ENCODE results near the gene FEN1.

Gene FEN1

DNA sequence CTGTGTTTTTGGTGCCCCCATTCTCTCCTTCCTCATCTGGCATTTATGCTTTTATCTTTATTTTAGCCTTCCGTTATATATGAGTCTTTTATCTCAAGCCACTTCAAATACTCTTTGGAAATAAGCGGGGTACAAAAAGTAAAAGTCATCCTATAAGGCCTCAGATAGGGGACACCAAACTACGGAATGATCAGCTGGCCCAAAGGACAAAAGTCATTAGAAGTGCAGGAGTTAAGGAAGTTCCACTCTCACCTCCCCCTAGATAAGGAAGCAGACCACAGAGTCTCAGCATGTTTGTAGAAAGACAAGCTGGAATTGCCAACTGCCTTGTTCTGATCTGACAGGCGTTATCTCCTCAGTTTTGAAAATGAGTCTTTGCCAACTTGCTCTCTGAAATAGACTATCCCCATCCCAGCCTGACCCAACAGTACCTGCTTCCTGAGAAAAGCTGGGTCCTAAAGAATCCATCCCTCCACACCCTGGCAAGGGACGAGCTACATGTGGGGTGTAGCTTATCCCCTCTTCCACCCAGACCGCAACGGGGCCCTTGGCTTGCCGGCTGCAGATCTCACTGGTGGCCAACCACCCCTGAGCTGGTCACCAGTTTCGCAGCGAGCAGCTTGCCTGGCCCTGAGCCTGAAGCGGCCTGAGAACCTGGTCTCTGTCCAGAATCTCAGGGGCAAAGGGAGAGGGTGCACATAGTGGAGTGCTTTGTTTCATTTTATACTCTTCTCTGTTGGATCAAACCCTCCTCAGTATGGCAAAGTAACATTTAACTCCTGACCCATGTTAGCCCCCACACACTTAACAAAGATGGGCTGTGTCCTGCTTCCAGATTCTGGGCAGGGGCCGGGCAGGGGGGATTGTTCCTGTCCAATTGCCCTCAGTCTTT, 49.2 kb downstream of the FEN1 start:
- TF ChIP-seq CEBPB (IDR thresholded peaks at IDR 0.05): no peak
- no peak for TF ChIP-seq YY1 (IDR thresholded peaks at IDR 0.05; ENCODE audit: low read depth)
- TF ChIP-seq, protein P1, sequence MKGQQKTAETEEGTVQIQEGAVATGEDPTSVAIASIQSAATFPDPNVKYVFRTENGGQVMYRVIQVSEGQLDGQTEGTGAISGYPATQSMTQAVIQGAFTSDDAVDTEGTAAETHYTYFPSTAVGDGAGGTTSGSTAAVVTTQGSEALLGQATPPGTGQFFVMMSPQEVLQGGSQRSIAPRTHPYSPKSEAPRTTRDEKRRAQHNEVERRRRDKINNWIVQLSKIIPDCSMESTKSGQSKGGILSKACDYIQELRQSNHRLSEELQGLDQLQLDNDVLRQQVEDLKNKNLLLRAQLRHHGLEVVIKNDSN (IDR thresholded peaks at IDR 0.05): no peak
- TF ChIP-seq, protein P2, sequence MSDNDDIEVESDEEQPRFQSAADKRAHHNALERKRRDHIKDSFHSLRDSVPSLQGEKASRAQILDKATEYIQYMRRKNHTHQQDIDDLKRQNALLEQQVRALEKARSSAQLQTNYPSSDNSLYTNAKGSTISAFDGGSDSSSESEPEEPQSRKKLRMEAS (IDR thresholded peaks at IDR 0.05): no peak
- no peak for TF ChIP-seq EP300 (IDR thresholded peaks at IDR 0.05; ENCODE audit: borderline replicate concordance)
- no peak for TF ChIP-seq CREB1 (IDR thresholded peaks at IDR 0.05; ENCODE audit: low read depth)
- TF ChIP-seq FOXM1 (IDR thresholded peaks at IDR 0.05; ENCODE audit: borderline replicate concordance, low read depth): no peak
- no peak for TF ChIP-seq ZBTB7A (IDR thresholded peaks at IDR 0.05; ENCODE audit: low read depth)
- TF ChIP-seq TCF12 (IDR thresholded peaks at IDR 0.05; ENCODE audit: low read depth): no peak

DNA sequence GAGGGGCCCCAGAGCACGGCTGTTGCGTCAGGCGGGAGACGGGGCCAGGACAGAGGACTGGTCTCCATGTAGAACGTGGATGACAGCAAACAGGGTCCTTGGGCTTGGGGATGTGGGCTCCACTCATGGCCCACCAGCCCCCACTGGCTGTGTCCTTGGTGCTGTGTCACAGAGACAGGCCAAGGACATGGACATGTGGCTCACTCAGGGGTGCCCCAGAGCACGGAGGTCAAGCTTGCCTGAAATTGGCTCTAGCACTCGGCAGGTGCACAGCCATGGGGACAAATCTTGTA, 49.8 kb downstream of the FEN1 start:
- TF ChIP-seq, protein P2 (IDR thresholded peaks at IDR 0.05): no peak
- TF ChIP-seq EP300 (IDR thresholded peaks at IDR 0.05; ENCODE audit: borderline replicate concordance) (no peak), TAF1 (IDR thresholded peaks at IDR 0.05; ENCODE audit: low read depth) (no peak), CREB1 (IDR thresholded peaks at IDR 0.05; ENCODE audit: low read depth) (no peak), TEAD4 (IDR thresholded peaks at IDR 0.05) (no peak), ZBTB7A (IDR thresholded peaks at IDR 0.05; ENCODE audit: low read depth) (no peak), NFIC (IDR thresholded peaks at IDR 0.05) (no peak), YY1 (IDR thresholded peaks at IDR 0.05; ENCODE audit: low read depth) (no peak), CEBPB (IDR thresholded peaks at IDR 0.05) (no peak), FOXM1 (IDR thresholded peaks at IDR 0.05; ENCODE audit: borderline replicate concordance, low read depth) (no peak), EGR1 (IDR thresholded peaks at IDR 0.05) (no peak), TCF12 (IDR thresholded peaks at IDR 0.05; ENCODE audit: low read depth) (no peak), RAD21 (IDR thresholded peaks at IDR 0.05; ENCODE audit: low read depth) (no peak)
- TF ChIP-seq, protein P1 (IDR thresholded peaks at IDR 0.05): no peak
- TF ChIP-seq, protein P3, sequence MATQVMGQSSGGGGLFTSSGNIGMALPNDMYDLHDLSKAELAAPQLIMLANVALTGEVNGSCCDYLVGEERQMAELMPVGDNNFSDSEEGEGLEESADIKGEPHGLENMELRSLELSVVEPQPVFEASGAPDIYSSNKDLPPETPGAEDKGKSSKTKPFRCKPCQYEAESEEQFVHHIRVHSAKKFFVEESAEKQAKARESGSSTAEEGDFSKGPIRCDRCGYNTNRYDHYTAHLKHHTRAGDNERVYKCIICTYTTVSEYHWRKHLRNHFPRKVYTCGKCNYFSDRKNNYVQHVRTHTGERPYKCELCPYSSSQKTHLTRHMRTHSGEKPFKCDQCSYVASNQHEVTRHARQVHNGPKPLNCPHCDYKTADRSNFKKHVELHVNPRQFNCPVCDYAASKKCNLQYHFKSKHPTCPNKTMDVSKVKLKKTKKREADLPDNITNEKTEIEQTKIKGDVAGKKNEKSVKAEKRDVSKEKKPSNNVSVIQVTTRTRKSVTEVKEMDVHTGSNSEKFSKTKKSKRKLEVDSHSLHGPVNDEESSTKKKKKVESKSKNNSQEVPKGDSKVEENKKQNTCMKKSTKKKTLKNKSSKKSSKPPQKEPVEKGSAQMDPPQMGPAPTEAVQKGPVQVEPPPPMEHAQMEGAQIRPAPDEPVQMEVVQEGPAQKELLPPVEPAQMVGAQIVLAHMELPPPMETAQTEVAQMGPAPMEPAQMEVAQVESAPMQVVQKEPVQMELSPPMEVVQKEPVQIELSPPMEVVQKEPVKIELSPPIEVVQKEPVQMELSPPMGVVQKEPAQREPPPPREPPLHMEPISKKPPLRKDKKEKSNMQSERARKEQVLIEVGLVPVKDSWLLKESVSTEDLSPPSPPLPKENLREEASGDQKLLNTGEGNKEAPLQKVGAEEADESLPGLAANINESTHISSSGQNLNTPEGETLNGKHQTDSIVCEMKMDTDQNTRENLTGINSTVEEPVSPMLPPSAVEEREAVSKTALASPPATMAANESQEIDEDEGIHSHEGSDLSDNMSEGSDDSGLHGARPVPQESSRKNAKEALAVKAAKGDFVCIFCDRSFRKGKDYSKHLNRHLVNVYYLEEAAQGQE (IDR thresholded peaks at IDR 0.05; ENCODE audit: low read depth): no peak

DNA sequence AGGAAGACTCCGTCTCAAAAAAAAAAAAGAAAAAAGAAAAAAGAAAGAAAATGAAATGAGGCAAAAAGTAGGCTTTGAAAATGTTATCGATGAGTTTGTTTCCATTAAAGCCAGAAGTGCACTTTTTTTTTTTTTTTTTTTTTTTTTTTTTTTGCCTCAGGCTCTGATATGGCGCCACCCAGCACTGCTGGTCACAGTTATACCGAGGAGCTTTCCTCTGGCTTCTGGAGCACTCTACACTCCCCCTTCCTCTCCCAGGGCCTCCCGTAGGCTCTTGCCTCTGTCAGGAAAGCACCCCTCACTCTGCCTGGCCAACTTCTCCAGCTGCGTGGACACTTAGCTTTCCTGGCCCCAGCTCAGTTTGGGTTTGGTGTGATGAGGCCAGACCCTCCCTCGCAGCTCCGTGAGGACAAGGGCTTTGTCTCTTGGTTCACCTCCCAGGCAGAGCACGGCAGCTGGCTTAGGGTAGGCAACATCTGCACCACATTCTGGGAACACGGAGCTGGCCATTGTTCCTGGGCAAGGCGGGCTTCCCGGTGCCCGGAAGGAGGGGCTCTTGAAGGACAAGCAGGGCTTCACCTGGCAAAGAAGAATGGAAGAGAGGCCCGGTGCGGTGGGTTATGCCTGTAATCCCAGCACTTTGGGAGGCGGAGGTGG, 52.3 kb downstream of the FEN1 start:
- TF ChIP-seq NFIC (IDR thresholded peaks at IDR 0.05) (no peak), RAD21 (IDR thresholded peaks at IDR 0.05; ENCODE audit: low read depth) (no peak), ZBTB7A (IDR thresholded peaks at IDR 0.05; ENCODE audit: low read depth) (no peak), TEAD4 (IDR thresholded peaks at IDR 0.05) (no peak)

DNA sequence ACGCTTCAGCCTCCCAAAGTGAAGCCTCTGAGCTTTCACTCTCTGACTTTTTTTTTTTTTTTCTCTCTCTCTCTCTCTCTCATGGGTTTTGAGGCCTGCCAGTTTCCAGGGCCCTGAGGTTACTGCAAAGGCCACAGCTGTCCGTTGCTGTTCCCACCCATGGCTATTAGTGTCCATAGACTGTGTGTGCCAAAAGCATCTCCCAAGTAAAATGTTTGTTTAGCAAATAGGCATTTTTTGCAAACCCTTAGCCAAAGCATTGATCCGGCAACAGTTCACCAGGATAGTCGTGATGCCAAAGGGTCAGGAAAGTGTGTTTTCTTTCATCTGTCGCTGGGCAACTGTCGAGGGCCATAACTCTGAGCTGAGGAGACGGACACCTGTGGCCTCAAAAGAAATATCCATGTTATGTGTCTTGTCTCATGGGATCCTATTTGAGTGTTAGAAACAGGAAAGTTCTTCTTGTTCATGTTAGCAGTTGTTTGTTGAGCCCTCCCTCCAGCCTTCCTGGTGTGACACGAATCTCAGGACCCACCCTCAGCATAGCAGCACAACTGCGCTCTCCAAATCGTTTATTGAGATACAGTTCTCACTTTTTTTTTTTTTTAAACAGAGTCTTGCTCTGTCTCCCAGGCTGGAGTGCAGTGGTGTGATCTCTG, 53.8 kb downstream of the FEN1 start:
- no peak for TF ChIP-seq FOXM1 (IDR thresholded peaks at IDR 0.05; ENCODE audit: borderline replicate concordance, low read depth)
- TF ChIP-seq NFIC (IDR thresholded peaks at IDR 0.05): no peak
- no peak for TF ChIP-seq CREB1 (IDR thresholded peaks at IDR 0.05; ENCODE audit: low read depth)
- TF ChIP-seq ZBTB7A (IDR thresholded peaks at IDR 0.05; ENCODE audit: low read depth): no peak
- no peak for TF ChIP-seq YY1 (IDR thresholded peaks at IDR 0.05; ENCODE audit: low read depth)
- TF ChIP-seq TAF1 (IDR thresholded peaks at IDR 0.05; ENCODE audit: low read depth): no peak
- TF ChIP-seq CEBPB (IDR thresholded peaks at IDR 0.05): no peak
- TF ChIP-seq EP300 (IDR thresholded peaks at IDR 0.05; ENCODE audit: borderline replicate concordance): no peak
- TF ChIP-seq, protein P1 (IDR thresholded peaks at IDR 0.05): no peak
- no peak for TF ChIP-seq EGR1 (IDR thresholded peaks at IDR 0.05)
- TF ChIP-seq TEAD4 (IDR thresholded peaks at IDR 0.05): no peak
- TF ChIP-seq, protein P2 (IDR thresholded peaks at IDR 0.05): no peak
- TF ChIP-seq, protein P3 (IDR thresholded peaks at IDR 0.05; ENCODE audit: low read depth): no peak
- TF ChIP-seq RAD21 (IDR thresholded peaks at IDR 0.05; ENCODE audit: low read depth): no peak
- TF ChIP-seq TCF12 (IDR thresholded peaks at IDR 0.05; ENCODE audit: low read depth): no peak
